Endothelial cell (in vitro differentiated cells): Measurements from ENCODE around the gene PIGQ. TPM values are rescaled to one million over a fixed set of nuclear protein-coding genes. Genes with fewer than 3 reads are reported as not detected.

Experiments
- DNase-seq: peaks from one replicate; pipeline ENCODE4 v3.0.0; 2021; ENCODE audit warnings: low spot score
- H3K27ac Mint-ChIP-seq: one replicate; pipeline ENCODE4 v1.8.0; 2021; ENCODE audit warnings: mixed read lengths, inconsistent platforms; ENCODE audit not compliant: unreplicated experiment
- H3K27me3 Mint-ChIP-seq: one replicate; pipeline ENCODE4 v1.8.0; 2021; ENCODE audit warnings: mild to moderate bottlenecking, moderate library complexity, mixed read lengths, inconsistent platforms; ENCODE audit not compliant: unreplicated experiment
- H3K36me3 Mint-ChIP-seq: one replicate; pipeline ENCODE4 v1.8.0; 2021; ENCODE audit warnings: mild to moderate bottlenecking, low read depth, mixed read lengths, inconsistent platforms; ENCODE audit not compliant: unreplicated experiment
- H3K4me1 Mint-ChIP-seq: one replicate; pipeline ENCODE4 v1.8.0; 2021; ENCODE audit warnings: mild to moderate bottlenecking, mixed read lengths, inconsistent platforms; ENCODE audit not compliant: unreplicated experiment
- H3K4me3 Mint-ChIP-seq: one replicate; pipeline ENCODE4 v1.8.0; 2021; ENCODE audit warnings: mild to moderate bottlenecking, mixed read lengths, inconsistent platforms; ENCODE audit not compliant: unreplicated experiment
- H3K9me3 Mint-ChIP-seq: one replicate; pipeline ENCODE4 v1.8.0; 2021; ENCODE audit warnings: mixed read lengths, inconsistent platforms; ENCODE audit not compliant: unreplicated experiment
- CTCF ChIP-seq: fragments of 200-600 bp; sonication (generic); IDR thresholded peaks from one replicate; pipeline ENCODE4 v1.5.0; 2021; ENCODE audit warnings: antibody characterized with exemption; ENCODE audit not compliant: unreplicated experiment
- total RNA-seq: library from RNA; stranded (reverse); fragmentation: NEBNext Ultra II Directional; extraction: Animal tissue kit (Norgen Biotek cat#: 25700); gene quantifications from one replicate; pipeline ENCODE4 v1.2.1, GENCODE V29; 2021; ENCODE audit not compliant: unreplicated experiment

Gene PIGQ
- total RNA-seq, 1 donor from 2014 or later = 38.4 TPM

GRCh38 chr16:591231-591630, 21.5 kb downstream of the PIGQ start:
- Mint-ChIP-seq H3K4me1 (peaks cover 16% of the 10 kb centered on the region), H3K4me3 (peak overlapping the region; percentile 98), H3K9me3 (no peaks in the 10 kb centered on the region), H3K27ac (peak overlapping the region; percentile 89), H3K36me3 (peaks cover 21% of the 10 kb centered on the region), H3K27me3 (peaks cover 19% of the 10 kb centered on the region)
- TF ChIP-seq CTCF = no peak
- DNase-seq = no peak

GRCh38 chr16:591892-592517, 22.2 kb downstream of the PIGQ start:
- Mint-ChIP-seq H3K27ac (no peak overlapping the region), H3K4me1 (peaks cover 16% of the 10 kb centered on the region), H3K4me3 (no peak overlapping the region), H3K9me3 (no peaks in the 10 kb centered on the region), H3K27me3 (peaks cover 22% of the 10 kb centered on the region), H3K36me3 (peaks cover 24% of the 10 kb centered on the region)
- no peak for TF ChIP-seq CTCF
- DNase-seq = no peak

GRCh38 chr16:592518-593306, 22.9 kb downstream of the PIGQ start:
- DNase-seq = no peak
- H3K9me3 Mint-ChIP-seq = no peaks in the 10 kb centered on the region
- H3K4me3 Mint-ChIP-seq = no peak overlapping the region
- H3K4me1 Mint-ChIP-seq = peaks cover 15% of the 10 kb centered on the region
- peaks cover 24% of the 10 kb centered on the region for H3K36me3 Mint-ChIP-seq
- no peak for TF ChIP-seq CTCF
- peaks cover 22% of the 10 kb centered on the region for H3K27me3 Mint-ChIP-seq
- no peak overlapping the region for H3K27ac Mint-ChIP-seq

- H3K9me3 Mint-ChIP-seq = no peaks in the 10 kb centered on the region
- peaks cover 20% of the 10 kb centered on the region for H3K27me3 Mint-ChIP-seq
- peaks cover 24% of the 10 kb centered on the region for H3K36me3 Mint-ChIP-seq
- peaks cover 12% of the 10 kb centered on the region for H3K4me1 Mint-ChIP-seq
- no peak for TF ChIP-seq CTCF
- peak overlapping the region; percentile 54 for H3K4me3 Mint-ChIP-seq
- DNase-seq = no peak
- H3K27ac Mint-ChIP-seq = peak overlapping the region; percentile 52
Measured at GRCh38 chr16:593406-593805, 23.6 kb downstream of the PIGQ start.

GRCh38 chr16:593807-594206, 24.0 kb downstream of the PIGQ start:
- Mint-ChIP-seq H3K4me3 (peak overlapping the region; percentile 54), H3K27me3 (peaks cover 20% of the 10 kb centered on the region), H3K36me3 (peaks cover 24% of the 10 kb centered on the region), H3K27ac (peak overlapping the region; percentile 52), H3K9me3 (no peaks in the 10 kb centered on the region), H3K4me1 (peaks cover 8% of the 10 kb centered on the region)
- no peak for DNase-seq
- TF ChIP-seq CTCF = no peak
